HL-60/S4 treated with phorbol 12-myristate 13-acetate at 8.2 ng/mL for 4 days and 3 days (cell line): ENCODE data around the gene PAFAH1B1.
"Not testable (repeated sequence)": the region's sequence is repeated elsewhere in the genome, so short reads cannot be mapped to it uniquely, and the experiment has no call there.

Experiments
- in situ Hi-C: fragments of 300-500 bp; cut with MboI; formaldehyde crosslinking; loops from 2 replicates; pipeline ENCODE4 v1.15.0; 2022; ENCODE audit warnings: low sequenced_read_pairs

PAFAH1B1 gene

GRCh38 chr17:2593821-2594721 is 617 bp downstream of the PAFAH1B1 start:
- in situ Hi-C loops = no loop called here

GRCh38 chr17:2594722-2595599 is 1.5 kb downstream of the PAFAH1B1 start:
- in situ Hi-C loops = no loop called here

DNA sequence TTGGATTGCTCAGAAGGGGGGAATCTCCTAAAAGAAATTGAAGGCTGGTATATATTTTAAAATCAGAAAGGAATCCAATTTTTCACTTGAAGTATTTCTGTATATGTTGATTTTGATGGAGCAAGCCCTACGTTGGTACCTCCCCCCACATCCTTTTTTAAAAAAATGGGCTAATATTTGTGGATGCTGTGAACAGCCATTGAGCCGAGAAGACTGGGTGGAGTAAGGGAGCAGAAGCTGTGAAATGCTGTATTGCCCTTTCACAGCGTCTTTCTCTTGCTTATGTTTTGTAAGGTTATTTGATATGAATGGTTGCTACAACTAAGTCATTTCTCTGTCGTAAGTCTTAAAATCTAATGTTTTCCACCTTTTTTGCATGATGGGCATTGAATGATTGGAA is 2.3 kb downstream of the PAFAH1B1 start:
- in situ Hi-C loops = no loop called here

GRCh38 chr17:2598166-2598565 is 4.7 kb downstream of the PAFAH1B1 start:
- in situ Hi-C loops = no loop called here

GRCh38 chr17:2602597-2603017 is 9.2 kb downstream of the PAFAH1B1 start:
- in situ Hi-C loops = no loop called here

GRCh38 chr17:2608350-2608913 is 15.0 kb downstream of the PAFAH1B1 start:
- in situ Hi-C loops = no loop called here

- in situ Hi-C loops = no loop called here
Observed at GRCh38 chr17:2609091-2609490, 15.6 kb downstream of the PAFAH1B1 start.

DNA sequence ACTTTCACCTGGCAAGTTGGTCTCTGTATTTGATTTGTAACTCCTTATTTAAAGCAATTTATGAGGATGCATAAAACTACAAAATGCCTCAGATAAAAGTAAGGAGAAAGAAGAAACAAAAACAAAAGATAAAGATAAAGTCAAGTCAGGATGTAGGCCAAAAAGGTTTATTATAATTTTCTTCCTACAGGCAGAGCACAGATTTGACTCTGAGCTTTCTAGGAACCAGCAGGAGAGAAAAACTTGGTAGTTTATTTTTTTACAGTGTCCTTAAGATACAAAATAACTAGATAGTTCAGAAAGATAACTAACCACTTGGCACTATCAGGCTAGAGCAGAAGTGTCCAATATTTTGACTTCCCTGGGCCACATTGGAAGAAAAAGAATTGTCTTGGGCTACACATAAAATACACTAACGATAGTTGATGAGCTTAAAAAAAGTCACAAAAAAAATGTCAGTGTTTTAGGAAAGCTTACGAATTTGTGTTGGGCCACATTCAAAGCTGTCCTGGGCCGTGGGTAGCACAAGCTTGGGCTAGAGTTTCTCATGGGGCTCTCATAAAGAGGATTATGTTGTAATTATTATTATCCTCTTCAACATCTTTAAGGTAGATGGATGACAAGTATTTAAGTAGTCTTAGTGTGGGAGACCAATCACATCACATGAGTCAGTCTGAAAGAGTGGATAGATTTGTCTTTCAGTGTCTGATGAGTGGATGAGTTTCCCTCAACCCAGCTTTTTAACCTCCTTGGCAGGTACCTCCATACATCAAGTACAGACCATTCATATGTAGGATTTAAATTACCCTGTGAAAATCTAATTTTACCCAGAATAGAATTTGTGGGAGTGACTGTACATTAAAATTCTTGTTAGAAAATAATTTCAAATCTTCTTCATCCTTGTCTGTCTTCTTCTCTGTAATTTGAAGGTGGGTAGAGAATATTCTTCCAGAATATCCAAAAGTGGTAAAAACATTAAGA is 17.0 kb downstream of the PAFAH1B1 start:
- in situ Hi-C loops = no loop called here

GRCh38 chr17:2611627-2612026 is 18.2 kb downstream of the PAFAH1B1 start:
- in situ Hi-C loops = no loop called here

DNA sequence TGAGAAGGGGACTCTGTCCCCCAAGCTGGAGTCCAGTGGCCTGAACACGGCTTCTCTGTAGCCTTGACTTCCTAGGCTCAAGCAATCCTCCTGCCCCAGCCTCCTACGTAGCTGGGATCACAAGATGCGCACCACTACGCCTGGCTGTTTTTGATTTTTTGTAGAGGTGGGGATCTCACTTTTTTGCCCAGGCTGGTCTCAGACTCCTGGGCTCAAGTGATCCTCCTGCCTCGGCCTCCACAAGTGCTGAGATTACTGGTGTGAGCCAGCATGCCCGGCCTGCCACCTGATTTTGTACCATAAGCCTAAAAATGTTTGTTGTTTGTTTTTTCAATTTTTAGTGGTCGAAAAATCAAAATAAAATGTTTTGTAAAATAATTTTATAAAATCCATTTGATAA is 19.2 kb downstream of the PAFAH1B1 start:
- in situ Hi-C loops = no loop called here

GRCh38 chr17:2613089-2613808 is 19.8 kb downstream of the PAFAH1B1 start:
- in situ Hi-C loops = no loop called here

GRCh38 chr17:2615882-2616281 is 22.4 kb downstream of the PAFAH1B1 start:
- in situ Hi-C loops = no loop called here

DNA sequence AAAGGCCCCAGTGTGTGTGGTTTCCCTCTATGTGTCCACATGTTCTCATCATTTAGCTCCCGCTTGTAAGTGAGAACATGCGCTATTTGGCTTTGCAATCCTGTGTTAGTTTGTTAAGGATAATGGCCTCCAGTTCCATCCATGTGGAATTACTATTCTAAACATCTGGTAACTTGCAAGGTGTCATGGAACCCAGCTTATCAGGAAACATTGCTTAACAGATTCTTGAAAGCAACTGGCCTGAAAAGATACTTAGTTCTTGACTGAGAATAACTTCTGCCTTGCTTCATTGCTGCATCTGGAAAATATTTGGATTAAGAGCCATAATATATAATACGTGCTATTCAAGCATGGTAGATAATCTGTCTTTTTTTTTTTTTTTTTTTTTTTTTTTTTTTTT is 27.8 kb downstream of the PAFAH1B1 start:
- in situ Hi-C loops = no loop called here

GRCh38 chr17:2621951-2622405 is 28.5 kb downstream of the PAFAH1B1 start:
- in situ Hi-C loops = not testable (repeated sequence)

DNA sequence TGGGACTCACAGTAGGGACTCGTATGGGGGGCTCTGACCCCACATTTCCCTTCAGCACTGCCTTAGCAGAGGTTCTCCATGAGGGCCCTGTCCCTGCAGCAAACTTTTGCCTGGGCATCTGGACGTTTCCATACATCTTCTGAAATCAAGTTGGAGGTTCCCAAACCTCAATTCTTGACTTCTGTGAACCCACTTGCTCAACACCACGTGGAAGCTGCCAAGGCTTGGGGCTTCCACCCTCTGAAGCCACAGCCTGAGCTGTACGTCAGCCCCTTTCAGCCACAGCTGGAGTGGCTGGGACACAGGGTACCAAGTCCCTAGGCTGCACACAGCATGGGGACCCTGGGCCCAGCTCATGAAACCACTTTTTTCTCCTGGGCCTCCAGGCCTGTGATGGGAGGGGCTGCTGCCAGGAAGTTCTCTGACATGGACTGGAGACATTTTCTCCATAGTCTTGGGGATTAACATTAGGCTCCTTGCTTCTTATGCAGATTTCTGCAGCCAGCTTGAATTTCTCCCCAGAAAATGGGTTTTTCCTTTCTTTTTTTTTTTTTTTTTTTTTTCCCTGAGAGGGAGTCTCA is 29.4 kb downstream of the PAFAH1B1 start:
- in situ Hi-C loops = not testable (repeated sequence)

DNA sequence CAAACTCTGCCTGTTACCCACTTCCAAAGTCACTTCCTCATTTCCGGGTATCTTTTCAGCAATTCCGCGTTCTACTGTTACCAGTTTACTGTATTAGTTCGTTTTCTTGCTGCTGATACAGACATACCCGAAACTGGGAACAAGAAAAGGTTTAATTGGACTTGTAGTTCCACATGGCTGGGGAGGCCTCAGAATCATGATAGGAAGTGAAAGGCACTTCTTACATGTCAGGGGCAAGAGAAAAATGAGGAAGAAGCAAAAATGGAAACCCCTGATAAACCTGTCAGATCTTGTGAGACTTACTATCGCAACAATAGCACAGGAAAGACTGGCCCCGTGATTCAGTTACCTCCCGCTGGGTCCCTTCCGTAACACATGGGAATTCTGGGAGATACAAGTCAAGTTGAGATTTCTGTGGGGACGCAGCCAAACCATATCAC is 30.9 kb downstream of the PAFAH1B1 start:
- in situ Hi-C loops = no loop called here

DNA sequence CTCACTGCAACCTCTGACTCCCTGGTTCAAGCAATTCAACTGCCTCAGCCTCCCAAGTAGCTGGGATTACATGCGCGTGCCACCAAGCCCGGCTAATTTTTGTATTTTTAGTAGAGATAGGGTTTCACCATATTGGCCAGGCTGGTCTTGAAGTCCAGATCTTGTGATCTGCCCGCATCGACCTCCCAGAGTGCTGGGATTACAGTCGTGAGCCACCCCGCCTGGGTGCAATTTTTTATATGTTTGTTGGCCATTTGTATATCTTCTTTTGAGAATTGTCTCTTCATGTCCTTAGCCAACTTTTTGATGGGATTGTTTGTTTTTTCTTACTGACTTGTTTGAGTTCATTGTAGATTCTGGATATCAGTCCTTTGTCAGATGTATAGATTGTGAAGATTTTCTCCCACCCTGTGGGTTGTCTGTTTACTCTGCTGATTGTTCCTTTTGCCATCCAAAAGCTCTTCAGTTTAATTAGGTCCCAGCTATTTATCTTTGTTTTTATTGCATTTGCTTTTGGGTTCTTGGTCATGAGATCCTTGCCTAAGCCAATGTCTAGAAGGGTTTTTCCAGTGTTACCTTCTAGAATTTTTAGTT is 33.3 kb downstream of the PAFAH1B1 start:
- in situ Hi-C loops = not testable (repeated sequence)

GRCh38 chr17:2628922-2629321 is 35.5 kb downstream of the PAFAH1B1 start:
- in situ Hi-C loops = not testable (repeated sequence)

DNA sequence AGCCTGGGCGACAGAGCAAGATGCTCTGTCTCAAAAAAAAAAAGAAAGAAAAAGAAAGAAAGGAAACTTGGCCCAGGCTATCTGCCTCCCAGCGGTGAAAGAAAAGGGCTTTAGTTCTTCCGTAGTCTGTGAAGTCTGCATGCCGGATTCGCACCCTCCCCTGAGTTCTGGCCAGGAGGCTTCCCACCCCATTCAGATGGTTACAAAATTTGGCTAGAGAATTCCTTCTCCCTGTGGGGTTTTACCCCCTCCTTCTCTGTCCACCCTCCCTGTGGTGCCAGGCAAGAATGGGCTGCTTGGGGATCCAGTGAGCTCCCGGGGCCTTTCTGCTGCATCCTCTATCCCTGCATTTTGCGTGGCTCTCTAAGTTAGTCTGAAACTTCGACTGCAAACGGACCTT is 37.8 kb downstream of the PAFAH1B1 start:
- in situ Hi-C loops = no loop called here
